Germinal center (tissue), 1 donor: ENCODE data around the gene GALNT14.

Experiments used
- DNase-seq: peaks from one replicate; pipeline ENCODE4 v3.0.0; 2012; ENCODE audit warnings: mixed read lengths, low spot score

Gene GALNT14

DNA sequence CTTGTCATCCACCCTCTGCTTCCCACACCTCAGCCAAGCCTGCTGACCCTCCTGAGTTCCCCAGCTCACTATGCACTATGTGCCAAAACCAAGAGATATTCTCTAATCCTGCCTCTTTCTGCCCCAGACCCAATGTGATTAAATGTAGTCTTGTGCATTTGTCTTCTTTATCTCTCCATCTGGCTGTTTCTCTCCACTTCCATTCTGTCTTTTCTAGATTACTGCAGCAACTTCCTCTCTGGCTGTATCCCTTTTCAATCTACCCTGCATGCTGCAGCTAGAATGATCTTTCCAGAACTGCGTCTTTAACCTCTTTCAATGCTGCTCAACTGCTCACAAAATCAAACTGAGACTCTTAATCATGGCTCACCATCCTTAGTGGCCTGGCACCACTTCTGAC lies 164.1 kb downstream of the GALNT14 start:
- no peak for DNase-seq

DNA sequence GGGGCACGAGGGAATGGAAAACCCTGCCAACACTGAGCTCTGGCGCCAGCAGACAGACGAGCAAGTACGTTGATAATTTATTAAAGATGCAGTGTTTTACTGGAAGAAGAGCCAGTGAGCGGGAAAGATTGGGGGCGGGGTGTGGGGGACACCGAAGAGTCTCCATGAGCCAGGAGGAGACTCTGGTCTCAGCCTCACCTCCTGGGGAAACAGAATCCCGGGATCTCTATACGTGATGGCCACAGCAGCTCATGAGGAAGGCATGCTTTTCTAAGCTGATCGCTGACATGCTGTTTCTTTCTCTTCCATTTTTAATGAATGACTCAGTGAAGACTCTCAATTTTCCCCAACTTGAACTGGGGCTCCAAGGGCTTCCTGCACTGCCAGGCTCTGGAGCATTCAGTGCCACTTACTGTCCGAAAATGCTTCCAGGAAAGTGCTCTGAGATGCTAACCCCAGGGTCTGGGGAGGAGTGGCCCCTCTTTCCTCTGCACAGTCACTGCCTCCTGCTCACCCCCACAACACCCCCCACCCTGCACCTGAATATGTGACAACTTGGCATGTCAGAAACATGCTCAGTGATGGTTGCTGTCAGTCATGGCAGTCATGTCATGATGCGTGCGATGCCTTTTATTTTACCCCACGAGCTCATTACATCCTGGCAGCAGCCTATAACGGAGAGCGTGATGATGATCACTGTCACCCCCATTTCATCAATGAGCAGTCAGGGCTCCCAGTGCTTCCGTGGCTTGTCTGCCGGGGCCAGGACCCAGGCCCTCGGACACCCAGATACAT lies 166.8 kb downstream of the GALNT14 start:
- no peak for DNase-seq

DNA sequence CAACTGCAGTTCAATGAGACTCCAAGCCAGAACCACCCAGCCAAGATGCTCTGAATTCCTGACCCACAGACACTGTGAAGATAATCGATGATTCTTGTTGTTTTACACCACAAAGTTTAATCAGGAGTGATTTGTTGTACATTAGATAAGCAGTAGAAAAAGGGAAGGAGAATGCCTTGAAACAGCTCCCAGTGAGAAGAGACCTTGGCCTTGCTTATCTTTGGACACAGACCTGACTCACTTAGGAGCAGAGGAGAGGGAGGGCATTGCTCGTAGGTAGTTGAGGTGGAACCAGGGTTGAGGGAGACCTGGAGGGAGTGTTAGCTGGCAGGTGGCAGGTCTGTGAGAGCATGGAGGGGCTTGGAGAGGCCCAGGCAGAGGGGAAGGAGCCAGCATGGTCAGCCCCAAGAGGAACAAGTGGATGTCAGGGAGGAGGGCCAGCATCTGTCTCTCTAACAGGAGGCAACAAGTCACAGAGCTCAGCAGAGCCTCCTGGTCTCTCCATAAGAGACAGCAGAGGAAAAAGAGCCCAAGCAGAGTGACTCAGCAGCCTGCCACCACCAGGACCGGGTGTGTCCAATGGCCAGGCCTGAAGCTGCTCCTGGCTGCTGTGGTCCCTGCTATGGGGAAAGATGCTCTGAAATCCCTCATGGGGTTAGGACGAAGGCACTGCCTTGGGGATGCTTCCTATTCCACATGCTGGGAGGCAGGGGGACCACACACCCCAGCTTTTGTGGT lies 169.4 kb downstream of the GALNT14 start:
- DNase-seq = no peak

DNA sequence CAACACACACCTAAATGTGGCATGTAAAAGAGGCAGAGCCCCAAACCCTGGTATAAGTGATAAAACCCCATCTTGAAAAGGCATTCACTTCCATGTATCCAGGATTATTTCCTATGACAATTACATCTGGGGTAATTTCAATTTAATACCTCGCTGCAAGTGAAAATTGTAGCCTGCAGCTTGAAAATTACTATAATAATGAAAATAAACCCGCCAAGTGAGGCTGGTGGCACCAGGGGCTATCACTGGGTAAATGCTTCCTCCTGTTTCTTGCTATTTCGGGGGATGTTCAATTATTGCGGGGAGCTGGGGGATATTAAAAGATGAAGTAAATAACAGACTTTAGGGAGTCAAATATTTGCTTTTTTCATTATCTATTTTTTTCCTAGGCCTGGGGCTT lies 171.5 kb downstream of the GALNT14 start:
- no peak for DNase-seq

DNA sequence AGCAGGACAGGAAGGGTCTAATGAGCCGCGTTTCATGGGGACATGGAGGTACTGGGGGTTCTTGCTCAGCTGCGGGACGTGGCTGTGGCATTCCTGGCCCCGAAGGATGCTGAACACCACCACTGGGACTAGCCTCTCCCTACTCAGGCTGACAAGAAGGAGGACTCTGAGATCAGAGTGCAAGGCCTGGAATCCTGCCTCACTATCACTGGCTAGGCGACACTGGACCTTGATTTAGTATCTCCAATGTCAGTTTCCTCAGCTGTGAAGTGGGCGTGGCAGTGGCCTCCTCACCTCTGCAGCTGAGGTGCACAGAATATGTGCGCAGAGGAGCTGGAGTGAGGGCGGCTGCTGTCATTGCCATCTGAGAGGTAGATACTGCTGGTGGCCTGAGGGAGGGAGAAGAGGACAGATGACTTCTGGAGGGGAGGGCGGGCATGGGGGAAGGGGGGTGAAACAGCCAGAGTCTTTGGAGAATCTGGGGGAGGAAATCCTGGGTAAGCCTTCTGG lies 173.2 kb downstream of the GALNT14 start:
- DNase-seq = no peak

DNA sequence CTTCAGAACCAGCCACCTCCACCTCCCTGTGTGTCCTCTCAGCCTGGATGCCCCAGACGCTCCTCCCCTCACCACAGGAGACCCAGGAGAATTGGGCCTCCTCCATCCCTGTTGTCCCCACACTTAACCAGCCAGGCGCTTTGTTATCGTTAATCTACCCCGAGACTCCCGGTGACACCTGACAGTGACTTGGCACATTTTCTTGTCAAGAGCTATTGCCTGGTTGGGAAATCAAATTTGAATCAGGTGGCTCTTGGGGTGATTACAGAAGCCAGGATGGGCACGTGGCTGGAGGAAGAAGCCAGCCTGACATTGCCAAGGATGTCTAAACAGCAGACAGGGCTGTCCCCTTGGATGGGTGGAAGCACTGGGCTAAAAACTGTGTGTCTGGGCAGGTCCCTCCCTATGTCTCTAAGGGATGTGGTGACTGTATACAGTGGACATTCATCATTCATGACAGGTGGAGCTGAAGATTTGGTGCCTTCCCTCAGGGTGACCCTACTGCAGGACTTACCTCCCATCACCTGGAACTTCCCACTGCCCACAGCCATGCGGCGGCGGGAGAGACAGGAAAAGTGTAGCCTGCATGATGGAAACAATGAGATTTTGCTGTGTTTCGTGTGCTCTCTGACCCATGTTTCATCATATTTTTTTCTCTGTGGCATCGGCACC lies 173.8 kb downstream of the GALNT14 start:
- DNase-seq = no peak

DNA sequence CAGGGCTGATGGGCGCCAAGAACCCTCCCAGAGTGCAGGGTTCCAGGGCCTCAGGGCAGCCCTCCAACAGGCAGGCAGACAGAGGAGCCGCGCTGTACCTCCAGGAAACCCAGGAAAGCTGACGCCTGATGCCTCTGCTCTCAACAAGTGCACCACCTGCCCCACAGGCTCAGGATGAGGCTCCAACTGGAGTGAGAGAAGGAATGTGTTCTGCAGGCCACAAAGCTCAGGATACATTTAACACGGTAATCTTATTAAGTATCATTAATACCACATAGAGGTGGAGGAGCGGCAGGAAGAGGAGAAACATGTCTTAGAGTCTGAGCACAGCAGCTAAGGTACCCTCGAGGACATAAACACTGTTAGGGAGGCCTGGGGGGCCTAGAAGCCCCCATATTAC lies 175.1 kb downstream of the GALNT14 start:
- no peak for DNase-seq

DNA sequence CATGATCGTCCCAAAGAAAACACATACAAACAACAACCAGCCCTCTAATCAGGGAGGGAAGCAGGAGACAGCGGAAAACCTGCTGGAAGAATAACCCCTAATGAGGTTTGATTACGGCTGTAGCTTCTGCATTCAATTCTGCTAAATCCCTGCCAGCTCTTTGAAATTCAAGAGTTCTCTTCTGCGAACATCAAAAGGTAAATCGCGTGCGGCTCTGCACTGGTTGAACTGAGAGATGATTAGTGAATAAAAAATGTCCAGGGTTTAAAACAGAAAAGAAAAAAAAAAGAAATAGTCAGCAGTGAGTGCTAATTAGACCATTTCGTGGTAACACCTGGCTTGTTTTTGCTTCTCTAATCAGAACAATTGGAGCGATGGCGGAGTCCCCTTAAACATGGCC lies 178.0 kb downstream of the GALNT14 start:
- no peak for DNase-seq

DNA sequence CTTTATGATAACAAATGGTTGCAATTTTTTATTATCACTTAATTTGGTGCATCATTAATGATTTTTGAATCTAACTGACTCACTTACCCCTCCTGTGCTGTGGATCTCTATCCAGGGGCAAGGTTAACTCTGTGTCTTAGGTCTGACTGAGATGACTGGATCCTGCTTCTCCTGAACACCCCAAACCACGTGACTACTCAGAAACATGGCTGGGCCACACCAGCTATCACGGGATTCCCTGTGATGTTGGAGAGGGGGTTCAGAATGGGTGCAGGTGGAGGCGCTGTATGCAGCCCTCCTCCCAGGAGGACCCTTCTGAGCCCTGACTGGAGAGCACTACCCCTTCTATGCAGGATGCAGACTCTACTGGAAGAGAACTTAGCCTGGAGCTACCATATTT lies 178.6 kb downstream of the GALNT14 start:
- DNase-seq = no peak

DNA sequence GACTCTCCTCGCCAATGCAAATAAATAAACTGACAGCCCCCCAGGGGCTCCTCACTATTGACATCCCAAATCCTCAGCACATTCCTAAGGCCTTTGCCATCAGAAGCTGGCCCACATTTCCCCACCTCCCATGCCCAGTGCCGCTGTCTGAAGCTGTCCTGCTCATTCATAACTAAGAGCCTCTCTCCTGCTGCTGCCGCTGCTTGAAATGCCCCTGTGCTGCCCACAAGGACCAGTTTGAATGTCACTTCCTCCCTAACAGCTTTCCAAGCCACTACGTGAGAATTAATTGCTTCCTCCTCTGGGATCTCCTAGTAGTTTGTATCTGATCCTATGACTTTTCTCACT lies 179.3 kb downstream of the GALNT14 start:
- DNase-seq = no peak

DNA sequence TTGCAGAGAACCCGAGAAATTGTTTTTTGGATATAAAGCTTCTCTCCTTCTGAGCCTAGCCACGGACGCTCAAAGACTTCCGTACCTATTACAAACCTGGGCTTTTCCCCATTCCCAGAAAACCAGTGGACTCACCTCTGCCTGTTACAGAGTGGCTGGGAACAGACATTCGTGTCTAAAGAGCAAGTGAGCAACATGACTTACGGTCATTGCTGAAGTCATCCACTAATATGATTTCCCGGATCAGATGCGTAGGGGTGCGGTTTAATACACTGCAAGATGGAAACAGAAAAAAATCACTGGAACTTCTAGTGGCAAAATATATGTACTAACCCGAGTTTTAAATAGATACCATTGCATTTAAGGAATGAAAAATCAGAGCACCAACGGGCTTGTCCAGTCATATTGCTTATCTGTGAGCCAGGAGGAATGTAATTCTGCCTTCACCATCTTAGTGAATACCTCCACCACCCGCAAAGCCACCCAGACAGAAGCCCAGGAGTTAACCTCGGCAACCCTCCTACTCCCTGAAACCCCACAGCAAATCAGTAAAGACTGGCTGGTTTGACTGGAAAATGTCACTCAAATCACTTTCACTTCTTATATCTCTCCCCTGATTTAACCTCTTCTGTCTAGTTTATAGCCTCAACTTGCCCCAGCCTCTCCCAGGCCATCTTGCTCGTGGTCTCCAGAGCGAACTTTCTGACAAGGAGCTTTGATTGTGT lies 179.9 kb downstream of the GALNT14 start:
- no peak for DNase-seq

DNA sequence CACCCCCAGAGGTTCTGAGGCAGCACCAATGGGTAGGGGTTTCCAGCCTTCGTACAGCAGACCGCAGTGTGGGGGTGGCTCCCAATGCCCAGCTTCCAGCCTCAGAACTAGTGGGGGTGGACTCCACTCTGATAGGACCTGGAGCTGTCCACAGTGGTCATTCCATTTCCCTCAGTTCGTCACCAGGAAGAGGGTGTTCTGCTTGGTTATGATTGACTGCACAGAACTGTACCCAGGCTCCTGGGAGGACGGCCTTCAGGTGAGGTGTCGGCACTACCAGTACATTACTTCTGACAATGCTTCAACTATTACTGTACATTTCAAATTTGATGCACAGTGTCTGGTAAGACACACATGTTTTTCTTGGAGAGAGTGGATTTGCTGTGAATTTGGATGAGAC lies 180.6 kb downstream of the GALNT14 start:
- no peak for DNase-seq

DNA sequence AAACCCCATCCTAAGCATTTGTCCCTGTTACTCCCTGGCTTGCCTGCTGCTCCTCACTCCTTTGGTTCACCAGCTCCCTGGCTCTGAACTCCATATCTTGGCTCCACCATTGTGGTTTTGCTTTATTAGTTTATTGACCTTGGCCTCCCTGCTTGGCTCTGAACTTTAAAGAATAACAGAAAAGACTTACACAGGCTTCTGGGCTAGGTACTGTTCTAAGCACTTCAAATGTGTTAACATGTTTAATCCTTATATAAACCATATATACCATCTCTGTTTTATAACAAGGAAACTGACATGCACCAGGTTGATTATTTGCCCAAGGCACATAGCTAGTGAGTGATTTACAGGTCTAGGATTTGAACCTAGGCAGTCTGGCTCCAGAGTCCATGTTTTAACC lies 181.2 kb downstream of the GALNT14 start:
- DNase-seq = no peak

DNA sequence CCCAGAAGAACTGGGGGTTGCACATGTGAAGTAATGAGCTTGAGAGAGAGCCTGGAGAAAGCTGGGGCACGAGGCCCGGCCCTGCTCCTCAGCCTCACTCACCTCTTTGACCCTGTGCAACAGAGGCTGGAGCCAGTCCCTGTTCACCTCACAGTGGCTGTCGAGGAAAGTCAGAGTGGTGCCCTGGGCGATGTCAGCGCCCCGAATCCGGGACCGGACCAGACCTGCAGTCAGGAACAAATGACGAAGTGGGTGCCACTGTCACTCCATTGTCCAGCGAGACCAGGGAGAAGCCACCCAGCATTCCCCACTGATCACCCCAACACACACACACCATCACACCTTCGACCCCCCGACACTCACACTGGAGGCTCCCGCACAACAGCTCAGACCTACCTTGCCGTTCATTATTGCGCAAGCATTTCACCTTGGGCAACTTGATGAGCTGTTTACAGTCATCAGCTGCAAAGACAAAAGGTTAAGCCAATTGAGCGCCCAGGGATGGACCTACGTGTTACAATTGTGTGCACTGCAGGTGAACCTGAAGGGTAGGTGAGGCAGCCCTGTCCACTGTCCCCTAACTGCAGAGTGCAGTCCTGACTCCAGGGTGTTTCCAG lies 182.6 kb downstream of the GALNT14 start:
- DNase-seq = no peak

DNA sequence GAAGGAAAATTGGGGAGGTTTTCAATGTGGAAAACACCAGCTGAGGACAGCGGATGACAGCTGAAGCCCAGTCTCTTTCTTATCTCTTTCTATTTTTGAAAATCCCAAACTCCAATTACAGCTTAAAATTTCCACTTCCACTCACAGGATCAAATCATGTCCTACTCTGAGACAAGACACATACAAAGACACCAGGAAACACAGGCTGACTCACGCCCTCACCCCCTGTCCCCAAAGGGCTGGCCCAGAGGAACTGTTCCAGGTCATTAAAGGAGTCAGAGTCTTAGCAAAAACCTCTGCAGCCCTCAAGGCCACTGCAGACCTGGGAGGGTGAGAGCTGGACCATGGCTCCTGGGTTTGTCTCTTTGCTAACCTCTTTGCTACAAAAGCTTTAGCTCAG lies 187.9 kb downstream of the GALNT14 start:
- DNase-seq = no peak

DNA sequence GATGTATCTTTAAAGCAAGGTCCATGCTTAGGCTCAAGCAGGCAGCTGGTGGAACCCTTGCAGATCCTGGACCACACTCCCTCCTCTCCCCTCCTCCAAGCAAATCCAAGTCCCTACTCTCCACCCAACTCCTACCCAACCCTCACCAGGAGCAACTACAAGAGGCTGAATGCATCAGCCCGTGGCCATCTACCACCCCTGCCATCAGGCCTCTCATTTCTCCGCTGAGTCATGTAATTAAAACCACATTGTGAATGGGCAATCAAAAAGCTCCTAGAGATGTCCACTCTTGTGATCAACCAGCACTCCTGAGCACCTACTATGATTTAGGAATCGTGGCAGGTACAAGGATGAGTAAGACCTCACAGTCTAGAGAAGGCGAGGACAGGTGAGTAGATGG lies 188.8 kb downstream of the GALNT14 start:
- DNase-seq = no peak

DNA sequence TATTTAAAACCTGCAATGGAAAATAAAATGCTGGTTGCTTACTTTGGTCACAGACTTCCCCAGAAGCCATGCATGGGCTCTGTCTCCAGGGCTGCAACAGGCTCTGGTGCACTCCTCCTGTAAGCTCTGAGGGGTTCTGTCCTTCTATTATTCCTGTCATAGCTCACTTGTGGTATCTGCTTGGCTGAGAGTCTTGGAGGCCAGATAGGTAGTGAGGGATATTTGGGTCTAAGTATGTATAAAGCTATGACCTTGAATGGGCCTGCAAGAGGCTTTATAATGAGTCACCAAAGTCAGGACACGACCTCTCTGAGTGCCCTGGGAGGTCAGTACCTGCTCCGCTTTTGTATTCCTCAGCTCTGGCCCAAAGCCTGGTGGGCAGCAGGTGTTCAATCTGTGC lies 189.4 kb downstream of the GALNT14 start:
- no peak for DNase-seq

DNA sequence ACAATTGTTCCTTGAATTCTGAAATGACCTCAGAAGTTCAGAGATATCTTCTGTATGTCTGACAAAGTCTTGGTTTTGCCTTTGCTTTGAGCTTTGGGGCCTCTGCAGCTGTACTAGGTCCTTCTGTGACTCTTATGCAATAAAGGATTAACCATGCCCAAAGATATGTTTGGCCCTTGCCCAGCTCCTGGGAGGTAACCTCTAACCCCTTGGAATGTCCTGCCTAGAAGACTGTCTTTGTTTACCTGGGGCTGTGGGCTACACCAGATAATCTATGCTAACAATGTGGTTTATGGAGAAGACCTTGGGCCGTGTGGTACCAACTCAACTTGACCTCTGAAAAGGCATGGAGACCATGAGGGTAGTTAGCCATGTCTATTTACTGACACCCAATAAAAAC lies 190.1 kb downstream of the GALNT14 start:
- no peak for DNase-seq

DNA sequence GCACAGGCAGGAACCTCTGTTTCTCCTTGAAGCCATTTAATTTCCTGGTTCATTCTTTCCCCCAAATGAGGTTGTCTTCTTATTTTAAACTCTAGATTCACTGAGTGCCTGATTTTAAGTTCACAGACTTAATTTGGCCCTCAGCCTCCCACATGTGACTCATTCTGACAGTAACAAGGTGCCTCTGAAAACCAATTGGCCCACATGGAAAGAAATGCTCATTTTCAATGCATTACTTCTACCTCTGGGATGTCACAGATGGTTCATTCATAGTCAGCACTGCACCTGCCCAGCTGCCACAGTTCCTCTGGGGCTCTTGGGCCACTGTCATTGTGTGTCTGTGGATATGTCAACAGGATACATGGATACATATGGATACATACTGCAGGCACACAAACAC lies 190.6 kb downstream of the GALNT14 start:
- no peak for DNase-seq

DNA sequence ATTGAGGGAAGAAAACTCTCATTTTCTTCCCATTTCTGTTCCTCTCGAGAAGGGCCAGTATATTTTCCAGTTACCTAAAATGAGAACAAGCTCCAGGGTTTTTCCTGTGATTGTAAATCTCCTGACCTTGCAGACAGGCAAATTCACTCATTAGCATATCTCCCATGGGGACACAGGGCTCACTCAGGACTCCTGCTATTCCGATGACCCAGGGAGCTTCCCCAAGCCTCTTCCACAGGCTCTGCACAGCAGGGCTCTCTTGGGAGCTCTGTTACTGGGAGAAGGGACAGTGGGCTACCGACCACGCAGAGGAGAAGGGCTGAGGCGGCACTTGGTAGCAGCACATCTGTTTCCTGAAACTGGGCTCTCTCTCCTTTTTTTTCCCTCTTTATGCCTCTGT lies 195.8 kb downstream of the GALNT14 start:
- no peak for DNase-seq

DNA sequence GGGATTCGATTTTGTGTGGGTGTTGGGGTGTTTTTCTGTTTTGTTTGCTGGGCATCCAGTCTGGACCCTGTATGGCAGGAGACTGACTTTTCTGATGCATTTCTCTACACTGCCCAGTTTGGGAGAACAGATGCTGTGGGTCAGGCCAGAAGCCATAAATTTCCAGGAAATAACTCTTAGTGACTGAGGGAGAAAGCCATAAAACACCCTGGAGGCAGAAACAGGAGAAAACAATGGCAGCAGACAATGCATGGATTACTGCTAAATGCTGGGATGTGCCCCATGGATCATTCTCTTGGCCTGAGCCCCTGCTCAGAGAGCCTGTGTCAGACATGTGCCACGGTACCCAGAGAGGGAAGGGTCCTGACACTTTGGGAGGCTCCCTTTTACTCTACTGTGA lies 197.4 kb downstream of the GALNT14 start:
- no peak for DNase-seq

DNA sequence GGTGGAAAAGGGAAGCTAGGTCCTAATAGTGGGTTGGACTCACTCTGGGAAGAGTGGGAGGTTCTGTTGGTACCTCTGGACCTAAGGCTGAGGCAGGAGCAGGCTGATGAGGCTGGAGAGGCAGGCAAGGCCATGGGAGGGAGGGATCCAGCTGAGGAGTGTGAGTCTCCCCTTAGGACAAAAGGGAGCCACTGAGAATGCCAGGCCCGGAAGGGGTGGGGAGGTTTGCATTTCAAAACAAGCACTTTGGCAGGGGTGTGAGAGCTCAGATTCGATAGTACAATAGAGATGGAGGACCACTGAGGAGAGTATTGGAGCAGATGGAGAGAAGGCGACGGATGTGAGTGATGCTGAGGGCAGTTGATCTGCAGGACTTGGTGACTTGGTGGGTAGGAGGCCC lies 198.9 kb downstream of the GALNT14 start:
- no peak for DNase-seq
